GDM1 (cell line): ENCODE results near the gene ITGB6.

Experiments
- DNase-seq: peaks from one replicate; lab custom pipeline; 2025; lab: John Stamatoyannopoulos, UW

ITGB6 gene

GRCh38 chr2:160221391-160222276 lies 21.6 kb upstream of the ITGB6 start:
- no peak for DNase-seq

GRCh38 chr2:160220545-160221009 lies 20.5 kb upstream of the ITGB6 start:
- no peak for DNase-seq

- DNase-seq, result no peak
Measured at GRCh38 chr2:160220026-160220425, 20.0 kb upstream of the ITGB6 start.

- DNase-seq, result no peak
Measured at GRCh38 chr2:160214461-160215445, 14.7 kb upstream of the ITGB6 start.

GRCh38 chr2:160213511-160213910 lies 13.4 kb upstream of the ITGB6 start:
- no peak for DNase-seq

- peak; percentile 27 for DNase-seq
Measured at GRCh38 chr2:160210599-160211138, 10.6 kb upstream of the ITGB6 start.

GRCh38 chr2:160209516-160209856 lies 9.4 kb upstream of the ITGB6 start:
- no peak for DNase-seq

GRCh38 chr2:160208655-160209515 lies 8.8 kb upstream of the ITGB6 start:
- DNase-seq, result no peak

GRCh38 chr2:160207804-160208654 lies 8.0 kb upstream of the ITGB6 start:
- DNase-seq, result no peak

- DNase-seq, result no peak
Measured at GRCh38 chr2:160207271-160207670, 7.2 kb upstream of the ITGB6 start.

GRCh38 chr2:160206436-160206835 lies 6.4 kb upstream of the ITGB6 start:
- no peak for DNase-seq

GRCh38 chr2:160205505-160205904 lies 5.4 kb upstream of the ITGB6 start:
- DNase-seq, result no peak

- DNase-seq, result no peak
Measured at GRCh38 chr2:160203422-160203821, 3.4 kb upstream of the ITGB6 start.

- DNase-seq, result no peak
Measured at GRCh38 chr2:160203007-160203406, 2.9 kb upstream of the ITGB6 start.

GRCh38 chr2:160201849-160202539 lies 1.9 kb upstream of the ITGB6 start:
- DNase-seq, result no peak

- DNase-seq, result no peak
Measured at GRCh38 chr2:160200921-160201320, 849 bp upstream of the ITGB6 start.

GRCh38 chr2:160199053-160199452 lies 1.0 kb downstream of the ITGB6 start:
- DNase-seq, result no peak

- DNase-seq, result no peak
Measured at GRCh38 chr2:160197587-160197986, 2.5 kb downstream of the ITGB6 start.

- DNase-seq, result no peak
Measured at GRCh38 chr2:160194946-160195345, 5.1 kb downstream of the ITGB6 start.

GRCh38 chr2:160194351-160194750 lies 5.7 kb downstream of the ITGB6 start:
- no peak for DNase-seq
